GM20431 (cell line): ENCODE results near the gene ZBTB1.
"Not testable (repeated sequence)": the region's sequence is repeated elsewhere in the genome, so short reads cannot be mapped to it uniquely, and the experiment has no call there.

Source experiments
- in situ Hi-C: fragments of 300-500 bp; cut with MseI, MboI; formaldehyde crosslinking; loops from one replicate; pipeline ENCODE4 v1.15.0; 2020; ENCODE audit warnings: low sequenced_read_pairs; ENCODE audit not compliant: unreplicated experiment

Gene ZBTB1

GRCh38 chr14:64562436-64562835, 57.9 kb downstream of the ZBTB1 start:
- in situ Hi-C loops = no loop called here

- in situ Hi-C loops = no loop called here
Measured at GRCh38 chr14:64563696-64564095, 59.1 kb downstream of the ZBTB1 start.

DNA sequence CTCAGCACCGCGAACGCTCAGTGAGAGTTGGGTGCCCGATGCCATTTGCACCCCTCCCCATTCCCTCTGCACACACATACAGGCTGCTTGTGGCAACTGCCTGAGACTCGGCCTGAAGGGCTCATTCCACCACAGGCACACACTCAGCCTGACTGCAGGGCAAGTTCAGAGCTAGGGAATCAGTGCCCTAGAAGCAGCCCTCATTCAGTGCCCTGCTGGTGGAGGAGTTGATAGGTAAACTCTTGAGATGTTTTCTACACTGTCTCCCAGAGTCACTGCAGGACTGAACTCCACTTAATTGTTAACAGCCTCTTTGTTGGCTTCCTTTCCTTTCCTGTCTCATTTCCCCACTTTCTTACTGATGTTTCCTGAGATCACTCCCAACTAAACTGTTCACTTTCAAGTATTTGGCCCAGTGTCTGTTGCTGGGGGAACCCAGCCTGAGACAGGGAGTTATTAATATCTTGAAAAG, 62.1 kb downstream of the ZBTB1 start:
- in situ Hi-C loops = no loop called here

DNA sequence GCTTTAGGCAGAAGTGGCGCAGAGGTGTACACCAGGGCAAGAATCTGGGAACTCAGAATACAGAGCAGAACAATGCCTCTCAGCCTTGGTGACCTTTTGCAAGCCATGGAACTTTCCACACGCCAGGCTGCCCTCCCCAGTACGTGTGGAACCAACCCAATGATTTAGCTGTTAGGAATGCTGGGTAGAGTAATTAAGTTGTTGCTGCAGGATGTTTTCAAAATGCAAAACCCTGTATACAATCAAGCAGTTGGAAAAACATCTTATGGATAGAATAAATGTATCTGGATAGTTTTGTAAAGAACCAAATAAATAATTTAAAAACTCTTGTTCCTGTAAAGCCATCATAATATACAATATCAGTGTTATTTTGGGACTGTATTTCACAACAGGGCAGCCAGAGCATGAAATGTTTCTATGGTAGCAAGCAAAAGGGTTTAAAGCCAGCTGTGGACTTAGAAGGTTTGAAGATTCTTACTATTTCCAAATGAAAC, 64.6 kb downstream of the ZBTB1 start:
- in situ Hi-C loops = no loop called here

- in situ Hi-C loops = not testable (repeated sequence)
Measured at GRCh38 chr14:64569646-64570045, 65.1 kb downstream of the ZBTB1 start.

DNA sequence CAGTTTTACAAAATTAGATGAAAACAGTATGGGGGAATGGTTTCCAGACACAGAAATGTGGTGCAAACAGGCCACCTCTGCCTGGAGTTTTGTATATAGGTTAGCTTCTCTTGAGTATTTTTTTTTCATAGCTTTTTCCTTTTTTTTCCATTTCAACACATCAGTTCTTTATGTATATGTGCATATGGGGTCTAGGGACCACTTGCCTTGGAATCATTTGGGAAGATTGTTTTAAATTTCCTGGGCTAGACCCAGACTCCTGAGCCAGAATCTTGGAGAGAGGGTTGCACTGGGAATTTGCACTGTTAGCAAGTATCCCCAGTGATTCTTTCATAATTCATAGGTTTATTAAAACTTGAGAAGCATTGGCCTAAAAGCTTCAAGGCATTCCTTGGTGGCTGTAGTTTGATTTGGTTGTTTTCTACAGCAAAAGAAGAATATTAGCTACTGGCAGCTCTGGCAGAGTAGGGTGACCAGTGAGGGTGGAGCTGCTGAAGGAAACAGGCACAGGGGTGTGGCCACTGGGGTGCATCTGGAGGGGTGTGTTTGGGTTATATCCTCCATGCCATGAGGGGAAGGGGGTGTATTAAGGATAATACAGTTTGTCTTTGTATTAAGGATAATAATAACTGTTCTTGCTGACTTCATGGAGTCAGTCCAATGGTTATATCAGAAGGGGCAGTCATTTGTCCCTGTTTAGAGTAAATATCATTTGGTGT, 68.0 kb downstream of the ZBTB1 start:
- in situ Hi-C loops = no loop called here

DNA sequence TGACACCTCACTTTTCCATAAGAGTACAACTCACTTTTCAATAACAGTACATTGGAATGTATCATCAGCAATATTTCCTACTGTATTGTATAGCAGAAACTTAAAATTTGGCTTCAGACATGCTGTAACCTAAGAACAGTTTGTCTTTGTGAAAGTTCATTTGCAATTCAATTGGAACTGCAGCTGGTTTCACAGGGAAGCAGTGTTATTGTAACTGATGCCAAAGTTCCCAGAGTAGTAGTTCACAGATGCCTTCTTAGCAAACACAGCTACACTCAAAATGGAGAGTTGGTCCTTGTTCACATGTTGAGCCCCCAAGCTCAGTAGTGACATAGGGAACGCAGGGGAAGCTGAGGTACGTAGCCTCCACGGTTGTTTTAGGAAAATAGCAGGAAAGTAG, 68.5 kb downstream of the ZBTB1 start:
- in situ Hi-C loops = no loop called here
